ENCODE results near the gene CYP21A2. TPM values are rescaled to one million over a fixed set of nuclear protein-coding genes. Genes with fewer than 3 reads are reported as not detected.

The CYP21A2 gene
- total and polyA plus RNA-seq, 2 of the 8 experiments (the other 6 are each of a cell fraction or from before 2014, with no cell fraction given) = 0.22 to 0.23 TPM

- Histone ChIP-seq H4K8ac (ENCODE audit: extremely low read depth, insufficient read depth, low read length) (no peak overlapping the region), H3K79me2 (ENCODE audit: control insufficient read depth in 1 of 2, insufficient read depth in 2 of 2, low read length in 2 of 2) (no peaks in the 10 kb centered on the region), H3K4me3 (ENCODE audit: extremely low read depth in 1 of 4, insufficient read depth in 2 of 4, low read depth in 3 of 4, low read length in 4 of 4) (no peak overlapping the region), H3K14ac (ENCODE audit: insufficient read length) (no peak overlapping the region), H2BK15ac (ENCODE audit: low read length) (no peak overlapping the region), H2AK5ac (ENCODE audit: low read depth, low read length) (no peak overlapping the region), H3K4ac (replicated peaks; ENCODE audit: insufficient read length, low read depth, low read length) (no peak overlapping the region), H3K4me1 (replicated peaks in 1 of 4; ENCODE audit: control insufficient read depth in 3 of 4, insufficient read depth in 4 of 4, low read length in 3 of 4) (peaks cover 0 to 10% (median 3%) of the 10 kb centered on the region in 4 experiments; a peak in 4 of 7 replicates), H2BK20ac (ENCODE audit: low read length) (no peak overlapping the region), H2BK120ac (replicated peaks; ENCODE audit: low read depth, low read length) (no peak overlapping the region), H3K4me2 (ENCODE audit: insufficient read depth in 1 of 2, low read depth in 2 of 2, low read length in 2 of 2) (no peak overlapping the region), H4K5ac (ENCODE audit: insufficient read length, low read depth, low read length) (no peak overlapping the region), H3K9ac (replicated peaks in 1 of 4; ENCODE audit: extremely low read depth in 1 of 4, low read depth in 3 of 4, low read length in 3 of 4) (no peak overlapping the region), H3K23me2 (ENCODE audit: low read depth, low read length) (no peaks in the 10 kb centered on the region; the same call in 1 of the 2 replicates), H3K9me3 (ENCODE audit: insufficient read depth in 2 of 2, low read depth in 1 of 2, low read length in 1 of 2) (no peaks in the 10 kb centered on the region), H3K27me3 (replicated peaks in 1 of 4; ENCODE audit: control insufficient read depth in 3 of 4, extremely low read depth in 1 of 4, insufficient read depth in 3 of 4, low read length in 3 of 4) (peaks cover 0 to 13% (median 11%) of the 10 kb centered on the region in 4 experiments; a peak in 5 of 7 replicates), H3K36me3 (ENCODE audit: control insufficient read depth in 2 of 4, insufficient read depth in 4 of 4, low read length in 3 of 4) (no peaks in the 10 kb centered on the region), H3K79me1 (ENCODE audit: low read depth, low read length) (no peaks in the 10 kb centered on the region; the same call in 1 of the 2 replicates), H2BK5ac (ENCODE audit: low read depth, low read length) (no peak overlapping the region; the same call in 1 of the 2 replicates), H3K18ac (ENCODE audit: extremely low read depth, low read length) (no peak overlapping the region), H3K56ac (replicated peaks; ENCODE audit: insufficient read length, low read depth, low read length) (no peak overlapping the region), H2BK12ac (ENCODE audit: low read depth, low read length) (no peak overlapping the region), H3K27ac (ENCODE audit: low read depth, low read length) (no peak overlapping the region), H3K23ac (ENCODE audit: insufficient read length) (no peak overlapping the region), H2AFZ (ENCODE audit: low read length) (no peak overlapping the region), H4K91ac (replicated peaks; ENCODE audit: insufficient read length, low read length) (no peak overlapping the region), H4K20me1 (replicated peaks in 1 of 2; ENCODE audit: control insufficient read depth in 1 of 2, insufficient read depth in 2 of 2, low read length in 2 of 2) (no peaks in the 10 kb centered on the region)
- TF ChIP-seq TCF12 (IDR thresholded peaks at IDR 0.05; ENCODE audit: low read depth, low read length) = no peak
- TF ChIP-seq RAD21 (IDR thresholded peaks at IDR 0.05 in 1 of 2, conservative IDR thresholded peaks at IDR 0.05 in 1 of 2; ENCODE audit: low read depth in 2 of 2, low read length in 2 of 2) = no peak
- TF ChIP-seq JUN (IDR thresholded peaks at IDR 0.05; ENCODE audit: low read depth, low read length) = no peak
- TF ChIP-seq RXRA (IDR thresholded peaks at IDR 0.05; ENCODE audit: insufficient read depth, low read depth, low read length) = no peak
- TF ChIP-seq GTF2F1 (IDR thresholded peaks at IDR 0.05; ENCODE audit: borderline replicate concordance, low read depth, low read length) = no peak
- TF ChIP-seq MAX (IDR thresholded peaks at IDR 0.05) = no peak
- no peak for TF ChIP-seq RNF2 (IDR thresholded peaks at IDR 0.05; ENCODE audit: borderline replicate concordance, low read depth, low read length, missing control alignments, poor library complexity, severe bottlenecking)
- no peak for TF ChIP-seq SP4 (IDR thresholded peaks at IDR 0.05; ENCODE audit: low read length)
- no peak for TF ChIP-seq POU5F1 (IDR thresholded peaks at IDR 0.05; ENCODE audit: low read depth, low read length)
- no peak for TF ChIP-seq USF2 (IDR thresholded peaks at IDR 0.05; ENCODE audit: low read length)
- POLR2A ChIA-PET (ENCODE audit: partially characterized antibody) = interaction anchor here (1.0 to 1.5 kb wide), 2 partner anchors 29 to 35 kb away, joined by 3 read pairs; no protein-coding TSS in a partner anchor
- FAIRE-seq (no peak), DNase-seq (ENCODE audit: low read depth in 1 of 2, low spot score in 2 of 2) (no peak)
- 88% methylated on average over 9 of the region's 9 CpGs; no CpG with 5 or more reads in 1 of the 2 experiments for WGBS, 2 experiments (ENCODE audit: extremely low coverage in 1 of 2, insufficient coverage in 1 of 2, insufficient read length in 1 of 2, insufficient replicate concordance in 2 of 2, low coverage in 1 of 2, low lambda C conversion rate in 2 of 2, missing lambda C conversion rate in 1 of 2)
- CTCF ChIA-PET (ENCODE audit: partially characterized antibody) = interaction anchor here (0.8 to 4.8 kb wide), 5 partner anchors 10 to 35 kb away, joined by 3 to 30 read pairs (median 4); no protein-coding TSS in a partner anchor
Measured at GRCh38 chr6:32082935-32083334, 44.7 kb downstream of the CYP21A2 start.
